Heart left ventricle (tissue), 16 donors: ENCODE data around the gene BMPR1B. TPM values are rescaled to one million over a fixed set of nuclear protein-coding genes. Genes with fewer than 3 reads are reported as not detected.

ENCODE experiments used
- ATAC-seq, 4 donors: fragments of 200-7000 bp; cut with Tn5 transposase; one replicate each; pipeline ENCODE4 v1.9.1; 2020 to 2022; ENCODE audit warnings: moderate library complexity in 4 of 4, mild to moderate bottlenecking in 3 of 4, moderate number of reproducible peaks in 1 of 4
- DNase-seq, 5 donors: peaks; one replicate each; pipeline ENCODE4 v3.0.0-alpha.2; 2020
- H3K27ac ChIP-seq, 12 donors: fragments of 200-600 bp; sonication (generic) in 4 of 12; one replicate each; pipeline versions ENCODE4 v1.5.0 to v1.8.0; 2016 to 2022; ENCODE audit warnings: mild to moderate bottlenecking in 2 of 12
- H3K27me3 ChIP-seq, 9 donors: fragments of 200-600 bp; sonication (generic) in 2 of 9; one replicate each; pipeline versions ENCODE4 v1.5.1 to v1.8.0; 2016 to 2022; ENCODE audit warnings: mild to moderate bottlenecking in 3 of 9
- H3K36me3 ChIP-seq, 9 donors: fragments of 200-600 bp; sonication (generic) in 2 of 9; one replicate each; pipeline versions ENCODE4 v1.5.0 to v1.8.0; 2018 to 2022; ENCODE audit warnings: mild to moderate bottlenecking in 2 of 9
- H3K4me1 ChIP-seq, 12 donors: fragments of 200-600 bp; sonication (generic) in 4 of 12; one replicate each; pipeline versions ENCODE4 v1.5.0 to v1.8.0; 2016 to 2022; ENCODE audit warnings: mild to moderate bottlenecking in 3 of 12
- H3K4me3 ChIP-seq, 12 donors: fragments of 200-600 bp; sonication (generic) in 4 of 12; one replicate each; pipeline versions ENCODE4 v1.5.0 to v1.8.0; 2017 to 2022; ENCODE audit warnings: mild to moderate bottlenecking in 9 of 12, moderate library complexity in 4 of 12
- H3K9me3 ChIP-seq, 12 donors: fragments of 200-600 bp; sonication (generic) in 4 of 12; one replicate each; pipeline versions ENCODE4 v1.5.0 to v1.8.0; 2016 to 2022; ENCODE audit warnings: mild to moderate bottlenecking in 1 of 12
- CTCF ChIP-seq, 12 donors: fragments of 200-600 bp; sonication (generic) in 4 of 12; IDR thresholded peaks; one replicate each; pipeline versions ENCODE4 v1.5.0 to v1.8.0; 2018 to 2022; ENCODE audit warnings: antibody characterized with exemption in 12 of 12, mild to moderate bottlenecking in 5 of 12
- POLR2A ChIP-seq, 2 donors: fragments of 450-650 bp; IDR thresholded peaks; one replicate each; pipeline ENCODE4 v1.6.1; 2017; ENCODE audit warnings: antibody characterized with exemption in 2 of 2, mild to moderate bottlenecking in 2 of 2, moderate library complexity in 2 of 2
- WGBS, 4 donors: extraction: QIAGEN DNeasy Blood & Tissue Kit in 2 of 4; methylation state at CpG; one replicate each; pipeline versions ENCODE4 v1.1.5 to v1.1.7; 2013 to 2018; 5-methylcytosine and 5-hydroxymethylcytosine counted together
- intact Hi-C, 10 donors: fragments of 100-400 bp; cut with DNase I; formaldehyde crosslinking; loops; one replicate each; pipeline versions ENCODE4 v1.11.1 to v1.14.2; 2022
- polyA plus RNA-seq, 2 donors: library from polyadenylated mRNA; stranded (reverse); fragments of 200-250 nt; gene quantifications; one replicate each; pipeline ENCODE4 v1.2.3, GENCODE V29; 2013
- total RNA-seq, 9 donors: library from RNA; depleted of rRNA in 2 of 9; stranded (reverse); fragments of >200 nt in 2 of 9; fragmentation: NEBNext Ultra II Directional in 3 of 9; extraction: Animal tissue kit (Norgen Biotek cat#: 25700) in 3 of 9; gene quantifications; one replicate each; pipeline versions ENCODE4 v1.1.0 to v1.2.4, GENCODE V29; 2016 to 2023
- donor health status: ischemic (EF 13 %, LVEDD 7.1; RV severe dilation, severe dysfunction).
- donor health status: healthy with polysubstance abuse.
- donor health status: DM: no; HTN: yes; CAD: no.
- donor health status: DM: no; HTN: no; CAD: no.
- donor health status: ischemic (EF 25% LVEDD 6.9; RV normal size, moderate dysfunction).
- donor health status: ischemic (EF 25% LVEDD 5.7; RV mildly dilated, moderate dysfunction).
- donor health status: healthy.
- donor health status: DM: yes; HTN: yes; CAD: no.
- donor health status: ischemic (EF 35%, LVEDD 5.7; RV mildly dilated, moderate dysfunction).
- donor health status: nonischemic (EF 11% LVEDD 7.7; RV severe dilation, severe dysfunction).
- donor health status: DM: yes; HTN: yes; CAD: no.
- donor health status: PGD.
- donor health status: ischemic (EF 29% LVEDD 5.4; RV normal size, mild dysfunction).
- donor health status: nonischemic (EF 23%, LVEDD 6.1; RV moderate dilation, normal function).

BMPR1B gene
- total and polyA plus RNA-seq, 11 donors = 0.29 to 7.6 (median 3.8) TPM

GRCh38 chr4:94715726-94716125, 42.0 kb upstream of the BMPR1B start:
- H3K4me3 ChIP-seq = no peak overlapping the region
- ATAC-seq = no peak
- intact Hi-C loops = no loop called here
- no peak overlapping the region for H3K27ac ChIP-seq
- H3K36me3 ChIP-seq = no peaks in the 10 kb centered on the region
- TF ChIP-seq CTCF (IDR thresholded peaks at IDR 0.05) (no peak), POLR2A (IDR thresholded peaks at IDR 0.05) (no peak)
- H3K9me3 ChIP-seq = peaks cover 0 to 4% (median 0%) of the 10 kb centered on the region in 12 donors
- no peak for DNase-seq
- H3K4me1 ChIP-seq = no peaks in the 10 kb centered on the region
- H3K27me3 ChIP-seq = peaks cover 0 to 4% (median 0%) of the 10 kb centered on the region in 9 donors
- WGBS, 4 donors = 49 to 58% (median 56%) methylated on average over 6 of the region's 6 CpGs

- intact Hi-C loops = loop anchor here in 1 of 10 donors (10.0 kb wide), 1 partner anchor 387 kb away; no protein-coding TSS in a partner anchor
- peaks cover 0 to 4% (median 0%) of the 10 kb centered on the region in 12 donors for H3K9me3 ChIP-seq
- H3K27ac ChIP-seq = no peak overlapping the region
- DNase-seq (no peak), ATAC-seq (no peak)
- no peaks in the 10 kb centered on the region for H3K27me3 ChIP-seq
- no peaks in the 10 kb centered on the region for H3K4me1 ChIP-seq
- no peaks in the 10 kb centered on the region for H3K36me3 ChIP-seq
- 82 to 91% (median 86%) methylated on average over 2 of the region's 2 CpGs for WGBS, 4 donors
- TF ChIP-seq CTCF (IDR thresholded peaks at IDR 0.05) (no peak), POLR2A (IDR thresholded peaks at IDR 0.05) (no peak)
- no peak overlapping the region for H3K4me3 ChIP-seq
Measured at GRCh38 chr4:94721310-94721709, 36.4 kb upstream of the BMPR1B start.

DNA sequence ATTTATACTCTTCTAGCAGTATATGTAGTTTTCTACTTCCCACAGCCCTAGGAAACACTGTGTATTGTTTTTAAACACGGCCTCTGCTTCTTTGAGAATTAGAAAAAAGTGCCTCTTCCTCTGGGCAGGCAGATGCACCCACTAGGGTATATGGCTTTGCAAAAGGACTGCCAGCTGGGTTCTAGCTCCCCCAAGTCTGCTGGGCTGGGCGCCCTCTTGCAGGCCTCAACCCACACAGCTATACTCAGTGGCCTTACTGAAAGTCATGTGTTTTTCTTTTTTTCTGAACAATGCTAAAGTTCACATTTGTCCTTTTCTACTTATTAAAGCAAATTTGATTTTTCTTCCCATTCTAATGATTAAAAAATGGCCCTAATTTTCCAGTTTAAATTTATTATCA, 35.5 kb upstream of the BMPR1B start:
- no peak for TF ChIP-seq POLR2A (IDR thresholded peaks at IDR 0.05)
- no peak for TF ChIP-seq CTCF (IDR thresholded peaks at IDR 0.05)

GRCh38 chr4:94722748-94723147, 35.0 kb upstream of the BMPR1B start:
- no peaks in the 10 kb centered on the region for H3K4me1 ChIP-seq
- TF ChIP-seq POLR2A (IDR thresholded peaks at IDR 0.05) (no peak), CTCF (IDR thresholded peaks at IDR 0.05) (no peak)
- no peak overlapping the region for H3K27ac ChIP-seq
- no peak for DNase-seq
- H3K4me3 ChIP-seq = no peak overlapping the region
- H3K27me3 ChIP-seq = peaks cover 0 to 2% (median 0%) of the 10 kb centered on the region in 9 donors
- H3K36me3 ChIP-seq = no peaks in the 10 kb centered on the region
- intact Hi-C loops = loop anchor here in 1 of 10 donors (10.0 kb wide), 1 partner anchor 388 kb away; no protein-coding TSS in a partner anchor
- peaks cover 0 to 4% (median 0%) of the 10 kb centered on the region in 12 donors for H3K9me3 ChIP-seq
- no peak for ATAC-seq
- WGBS, 4 donors = 58 to 74% (median 64%) methylated on average over 2 of the region's 2 CpGs

More for the DNA sequence above, 35.5 kb upstream of the BMPR1B start:
- H3K4me1 ChIP-seq = no peaks in the 10 kb centered on the region
- 88 to 91% (median 89%) methylated on average over 2 of the region's 2 CpGs for WGBS, 4 donors
- ATAC-seq (no peak), DNase-seq (no peak)
- intact Hi-C loops = loop anchor here in 1 of 10 donors (10.0 kb wide), 1 partner anchor 387 kb away; no protein-coding TSS in a partner anchor
- no peak overlapping the region for H3K27ac ChIP-seq
- H3K9me3 ChIP-seq = peaks cover 0 to 4% (median 0%) of the 10 kb centered on the region in 12 donors
- H3K27me3 ChIP-seq = no peaks in the 10 kb centered on the region
- no peaks in the 10 kb centered on the region for H3K36me3 ChIP-seq
- H3K4me3 ChIP-seq = no peak overlapping the region
